Measurements from ENCODE around the gene LPIN2.
A peak's percentile ranks its signal among the peaks of the same experiment; 100 is the strongest.

Gene LPIN2

DNA sequence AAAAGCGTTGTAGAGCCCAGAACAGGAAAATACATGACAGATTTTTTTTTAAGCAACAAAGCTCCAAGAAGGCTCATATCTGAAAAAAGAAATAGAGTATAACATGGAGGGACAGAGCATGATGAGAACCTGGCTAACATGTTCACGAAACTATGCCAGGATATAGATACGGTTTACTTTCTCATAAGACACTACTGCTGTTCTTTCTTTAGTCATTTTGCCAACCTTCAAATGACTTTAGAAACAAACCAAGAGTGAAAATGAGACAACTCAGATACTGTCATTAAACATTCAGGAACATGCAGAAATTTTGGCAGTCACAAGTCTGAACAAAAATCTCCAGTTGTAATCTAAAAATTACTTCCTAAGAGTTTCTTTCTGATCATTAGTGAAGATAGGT, 14.3 kb downstream of the LPIN2 start:
- no peak for DNase-seq

DNA sequence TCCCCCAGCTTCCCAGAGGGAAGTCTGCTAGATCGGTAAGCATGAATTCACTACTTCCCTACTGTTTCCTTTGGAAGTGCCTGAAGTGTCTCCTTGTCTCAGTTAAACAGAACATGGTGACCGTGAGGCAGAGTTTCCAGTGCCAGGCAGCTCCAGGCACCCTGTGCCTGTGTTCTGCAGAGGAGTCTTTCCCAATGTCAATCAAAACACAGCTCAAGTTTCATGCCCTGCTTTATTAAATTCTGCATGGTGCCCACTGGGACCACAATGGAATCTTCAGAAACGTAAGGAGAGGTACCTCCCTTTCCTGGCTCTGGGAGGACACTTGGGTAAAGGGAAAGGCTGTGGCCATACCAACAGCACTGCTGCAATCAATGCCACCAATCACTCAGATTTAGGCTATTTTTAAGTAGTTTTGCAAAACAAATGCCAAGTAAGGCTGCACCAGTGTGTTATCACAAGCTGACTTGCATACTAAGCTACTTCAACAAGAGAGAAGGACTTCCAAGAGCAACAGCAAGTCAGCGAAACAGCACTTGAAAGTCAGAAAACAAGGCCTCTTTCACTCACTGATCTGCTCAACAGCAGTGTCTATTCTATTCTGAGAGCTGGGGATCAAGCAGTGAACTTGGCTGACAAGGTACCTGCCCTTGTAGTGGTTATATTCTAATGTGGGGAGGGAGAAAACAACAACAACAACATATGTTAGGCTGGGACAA, 14.9 kb downstream of the LPIN2 start:
- DNase-seq, result no peak

DNA sequence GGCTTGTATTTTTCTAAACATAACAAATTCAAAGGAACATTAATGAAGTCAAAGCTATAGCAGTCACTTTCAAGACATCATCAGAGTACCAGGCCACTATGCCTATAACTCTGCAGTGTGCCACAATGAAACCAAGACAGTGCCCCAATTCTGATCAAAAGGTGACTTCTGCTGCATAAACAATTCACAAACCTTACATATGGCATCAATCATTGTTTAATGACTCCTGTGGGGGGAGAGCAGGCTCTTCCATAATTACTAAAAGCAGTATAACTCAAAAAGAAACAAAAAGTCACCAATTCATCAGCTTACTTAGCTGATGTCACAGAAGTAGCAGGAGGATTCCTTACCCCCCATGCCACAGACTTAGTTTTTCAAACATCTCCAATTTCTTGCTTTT, 15.5 kb downstream of the LPIN2 start:
- no peak for DNase-seq

DNA sequence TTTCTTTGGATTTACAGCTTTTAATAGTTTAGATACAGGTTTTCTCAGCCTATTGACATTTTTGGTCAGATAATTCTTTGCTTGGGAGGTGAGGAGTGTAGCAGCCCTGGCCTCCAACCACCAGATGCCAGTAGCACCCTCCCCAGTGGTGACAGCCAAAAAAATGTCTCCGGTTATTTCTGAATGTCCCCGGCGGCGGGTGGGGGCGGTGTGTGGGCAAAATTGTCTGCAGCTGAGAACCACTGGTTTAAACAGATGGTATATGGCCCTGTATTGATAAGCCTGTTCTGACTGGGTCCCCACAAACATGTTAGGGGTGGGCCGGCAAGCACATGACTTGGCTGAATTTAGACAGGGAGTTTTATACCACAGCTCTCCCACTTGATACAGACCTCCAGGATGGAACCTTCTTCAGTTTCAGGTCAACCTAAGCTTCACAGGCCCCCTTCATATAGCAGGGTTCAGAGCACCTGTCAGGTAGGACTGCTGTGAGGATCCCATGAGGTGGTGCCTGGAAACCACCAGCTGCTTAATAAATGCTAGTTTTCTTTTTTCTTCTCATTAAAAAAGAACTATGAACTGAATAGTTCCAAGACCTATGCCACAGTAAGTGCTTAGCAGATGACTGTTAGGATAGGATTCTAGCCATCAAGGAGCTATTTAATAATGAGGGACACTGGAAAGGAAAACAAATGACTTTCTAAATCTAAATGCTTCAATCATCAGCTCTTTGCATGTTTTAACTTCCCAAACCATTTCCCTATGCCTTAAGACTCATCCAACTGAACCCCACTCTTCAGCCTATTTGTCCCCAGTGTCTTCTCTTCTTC, 18.1 kb downstream of the LPIN2 start:
- no peak for DNase-seq

DNA sequence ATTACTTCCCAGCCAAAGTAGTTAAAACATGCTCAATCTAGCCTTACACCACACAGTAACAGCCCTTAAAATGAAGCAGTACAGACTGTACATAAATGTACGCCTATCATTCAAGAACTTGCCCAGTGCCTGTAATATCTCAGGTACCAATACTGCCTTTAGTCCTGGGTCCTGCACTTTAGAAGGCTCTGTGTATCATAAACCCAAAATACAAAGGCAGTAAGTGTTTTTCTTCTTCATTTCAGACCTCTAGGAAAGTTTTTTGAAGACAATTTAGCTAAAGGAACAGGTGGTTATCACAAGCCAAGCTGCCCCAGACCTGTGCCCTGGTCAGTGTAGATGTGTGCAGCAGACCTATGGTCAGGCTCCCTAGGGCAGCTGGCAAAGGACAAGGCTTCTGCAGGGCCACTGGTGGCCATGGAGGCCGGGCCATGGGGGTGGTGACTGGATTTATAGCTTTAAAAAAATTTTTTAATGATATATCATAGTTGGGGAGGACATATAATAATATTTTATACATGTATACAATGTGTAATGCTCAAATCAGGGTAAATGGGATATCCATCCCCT, 18.8 kb downstream of the LPIN2 start:
- DNase-seq, result no peak

DNA sequence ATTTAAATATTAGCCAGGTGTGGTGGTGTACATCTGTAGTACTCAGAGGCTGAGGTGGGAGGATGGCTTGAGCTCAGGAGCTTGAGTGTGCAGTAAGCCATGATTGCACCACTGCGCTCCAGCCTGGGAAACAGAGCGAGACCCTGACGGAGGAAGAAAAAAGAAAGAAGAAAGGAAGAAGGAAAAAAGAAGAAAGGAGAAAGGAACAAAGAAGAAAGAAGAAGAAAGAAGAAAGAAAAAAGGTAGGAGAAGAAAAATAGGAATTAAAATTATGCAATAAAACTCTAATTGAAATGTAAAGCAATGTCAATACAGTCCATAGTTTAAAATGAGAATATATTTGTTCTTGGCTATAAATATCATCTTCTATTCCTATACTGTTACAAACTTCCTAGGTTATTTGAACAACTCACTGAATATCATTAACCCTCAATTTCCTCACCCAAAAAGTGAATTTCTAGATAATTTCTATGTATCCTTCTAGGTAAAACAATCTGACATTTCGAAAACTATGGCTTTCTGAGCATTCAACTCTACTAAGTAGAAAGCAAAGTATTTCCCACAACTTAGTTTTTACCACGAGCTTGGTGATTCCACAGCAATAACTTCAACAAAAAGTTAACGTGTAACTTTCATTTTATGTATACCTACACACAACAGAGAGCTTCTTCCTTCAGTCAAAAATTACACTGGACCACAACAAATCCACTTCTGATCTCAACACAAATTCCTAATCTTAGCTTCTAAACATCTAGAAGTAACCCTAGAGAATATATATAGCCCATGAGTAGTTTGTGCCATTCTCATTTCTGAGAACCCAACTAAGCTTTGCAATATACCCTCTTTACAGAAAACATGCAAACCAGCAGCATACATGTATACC, 19.7 kb downstream of the LPIN2 start:
- DNase-seq, result no peak

DNA sequence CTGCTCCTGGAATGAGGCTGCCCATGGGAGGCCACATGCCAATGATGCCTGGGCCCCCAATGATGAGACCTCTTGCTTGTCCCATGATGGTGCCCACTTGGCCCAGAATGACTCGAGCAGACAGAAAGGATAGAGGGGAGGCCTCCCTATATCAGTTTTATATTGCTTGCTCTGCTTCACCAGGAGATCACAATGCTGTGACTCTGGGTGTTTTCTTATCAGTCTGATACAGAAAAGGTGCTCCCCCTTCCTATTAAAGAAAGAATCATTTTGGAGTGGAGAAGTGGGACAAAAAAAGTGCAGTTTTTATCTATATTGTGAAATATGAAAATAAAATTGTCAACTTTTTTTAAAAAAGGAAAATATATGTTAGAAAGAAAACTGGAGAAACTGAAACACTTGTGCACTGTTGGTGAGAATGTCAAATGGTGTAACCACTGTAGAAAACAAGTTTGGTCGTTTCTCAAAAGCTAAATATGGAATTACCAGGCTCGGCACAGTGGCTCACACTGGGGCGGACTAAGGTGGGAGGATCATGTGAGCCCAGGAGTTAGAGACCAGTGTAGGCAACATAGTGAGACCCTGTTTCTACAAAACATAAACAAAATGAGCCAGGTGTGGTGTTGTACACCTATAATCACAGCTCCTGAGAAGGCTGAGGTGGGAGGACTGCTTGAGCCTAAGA, 21.8 kb downstream of the LPIN2 start:
- no peak for DNase-seq

DNA sequence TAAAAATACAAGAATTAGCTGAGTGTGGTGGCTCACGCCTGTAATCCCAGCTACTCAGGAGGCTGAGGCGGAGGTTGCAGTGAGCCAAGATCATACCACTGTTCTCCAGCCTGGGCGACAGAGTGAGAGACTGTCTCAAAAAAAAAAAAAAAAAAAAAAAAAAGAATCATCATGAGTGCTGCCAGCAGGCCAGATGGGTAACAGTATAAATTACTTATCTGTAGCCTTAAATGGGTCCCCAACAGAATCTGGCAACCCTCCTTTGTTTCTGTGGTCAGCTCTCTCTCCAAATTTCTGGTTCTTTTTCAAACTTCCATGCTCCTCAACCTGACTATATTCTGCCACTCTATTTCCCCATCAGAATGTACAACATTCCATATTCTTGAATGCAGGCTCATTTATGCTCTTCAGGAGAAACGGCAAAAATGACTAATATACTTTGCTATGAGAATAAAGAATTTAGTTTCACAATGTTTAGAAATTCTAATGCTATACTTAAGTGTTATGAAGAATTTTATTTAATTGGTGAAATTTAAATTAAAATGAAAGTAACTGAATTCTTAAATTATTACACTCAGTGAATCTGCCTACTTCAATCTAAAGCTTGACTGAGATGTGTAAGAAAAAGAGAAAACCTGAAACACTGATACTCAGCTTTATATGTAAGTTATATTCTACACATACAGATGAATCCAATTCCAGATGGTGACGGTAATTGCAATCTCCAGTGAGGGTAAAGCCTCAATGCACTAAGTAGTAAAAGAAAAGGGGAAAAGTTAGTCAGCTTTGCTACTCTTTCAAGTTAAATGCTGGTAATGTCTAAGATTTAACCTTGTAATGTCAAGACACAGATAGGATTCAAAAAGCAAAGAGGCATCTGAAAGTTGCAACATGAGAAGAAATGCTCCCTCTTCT, 24.8 kb downstream of the LPIN2 start:
- DNase-seq, result peak; percentile 94

DNA sequence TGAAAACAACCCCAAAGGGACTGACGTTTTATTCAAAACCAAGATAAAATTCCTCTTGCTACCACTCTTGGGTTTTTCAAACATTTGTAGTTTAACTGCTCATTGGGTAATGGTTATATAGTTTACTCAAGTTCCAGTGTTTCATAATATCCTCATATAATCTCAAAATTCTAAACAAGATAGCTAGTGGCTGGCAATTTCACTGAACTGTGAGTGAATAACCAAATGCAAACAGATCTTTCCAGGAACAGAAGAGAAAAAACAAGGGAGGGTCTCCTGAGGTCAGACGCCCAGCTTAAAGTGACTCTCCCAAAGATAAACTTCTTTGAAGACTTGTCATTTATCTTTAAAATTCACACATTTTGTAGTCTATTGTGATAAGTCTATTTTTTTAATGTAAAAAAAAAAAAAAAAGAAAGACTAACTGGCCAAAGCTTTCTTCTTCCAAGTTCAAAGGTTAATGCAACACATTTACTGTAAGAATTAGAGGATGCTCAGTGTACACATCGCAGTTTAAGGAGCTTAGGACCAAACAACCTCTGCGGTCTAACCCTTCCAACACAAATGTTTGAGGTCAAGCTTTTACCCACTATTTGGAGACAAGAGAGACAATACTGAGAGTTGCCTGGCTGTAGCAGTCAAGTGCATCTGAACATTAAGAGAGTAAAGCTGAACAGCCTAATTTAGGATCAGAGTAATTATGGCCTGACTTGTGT, 26.6 kb downstream of the LPIN2 start:
- DNase-seq, result no peak

DNA sequence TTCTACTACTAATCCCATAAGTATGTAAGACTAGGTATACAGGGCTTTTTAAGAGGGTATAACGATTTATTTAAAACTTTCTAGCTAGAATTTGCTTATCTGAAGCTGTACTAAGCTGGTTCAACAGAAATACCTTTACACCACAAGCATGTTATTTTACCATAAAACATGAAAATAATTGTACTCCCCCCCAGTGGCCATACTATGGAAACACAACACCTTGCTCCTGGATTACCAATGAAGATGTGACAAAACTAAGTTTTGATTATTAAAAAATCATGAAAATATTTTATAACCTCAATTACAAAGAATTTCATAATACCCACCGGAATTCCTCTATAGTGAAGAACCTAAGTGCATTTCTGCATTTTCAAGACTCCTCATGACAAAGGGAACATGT, 27.3 kb downstream of the LPIN2 start:
- DNase-seq, result peak; percentile 45

DNA sequence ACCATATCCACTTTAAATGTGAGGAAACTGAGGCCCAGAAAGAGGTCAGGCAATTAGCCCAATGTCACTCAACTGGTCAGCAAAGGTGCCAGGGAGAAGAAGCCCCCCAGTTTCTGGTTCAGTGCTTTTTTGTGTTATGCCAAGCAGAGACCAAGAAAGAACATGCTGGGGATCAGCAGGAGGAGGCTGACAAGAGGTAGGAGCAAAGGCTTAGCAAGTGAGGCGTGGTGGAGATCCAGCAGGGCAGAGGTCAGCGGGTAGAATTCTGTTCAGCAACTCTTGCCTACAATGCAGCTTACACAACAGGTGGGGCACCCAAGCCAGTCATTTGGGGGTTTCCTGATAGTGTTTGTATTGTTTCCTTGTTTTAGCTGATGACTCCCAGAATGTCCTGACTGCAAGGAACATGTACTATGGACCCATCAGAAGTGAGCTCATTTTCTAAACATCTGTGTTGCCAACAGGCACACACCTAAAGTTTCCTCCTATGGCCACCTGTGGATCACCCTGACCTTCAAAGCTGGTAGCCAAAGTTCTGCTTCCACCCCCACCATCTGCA, 28.2 kb downstream of the LPIN2 start:
- DNase-seq, result no peak

DNA sequence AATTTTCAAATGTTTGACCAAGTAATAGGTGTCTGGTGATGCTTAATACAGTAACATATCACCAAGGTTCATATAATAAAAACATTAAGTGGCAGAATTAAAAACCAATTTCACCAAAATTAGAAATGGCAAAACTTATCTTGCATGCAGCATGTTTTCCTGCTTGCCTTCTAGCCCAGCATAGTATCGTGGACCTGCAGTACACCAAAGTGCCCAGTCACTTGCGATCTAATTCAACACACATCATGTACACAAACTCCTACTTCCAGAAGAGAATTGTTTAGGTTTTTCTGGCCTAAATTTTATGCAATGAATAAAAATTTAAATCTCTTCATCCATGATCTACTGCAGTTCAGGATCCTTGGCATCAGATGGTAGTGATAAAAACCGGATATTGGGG, 28.9 kb downstream of the LPIN2 start:
- DNase-seq, result no peak

DNA sequence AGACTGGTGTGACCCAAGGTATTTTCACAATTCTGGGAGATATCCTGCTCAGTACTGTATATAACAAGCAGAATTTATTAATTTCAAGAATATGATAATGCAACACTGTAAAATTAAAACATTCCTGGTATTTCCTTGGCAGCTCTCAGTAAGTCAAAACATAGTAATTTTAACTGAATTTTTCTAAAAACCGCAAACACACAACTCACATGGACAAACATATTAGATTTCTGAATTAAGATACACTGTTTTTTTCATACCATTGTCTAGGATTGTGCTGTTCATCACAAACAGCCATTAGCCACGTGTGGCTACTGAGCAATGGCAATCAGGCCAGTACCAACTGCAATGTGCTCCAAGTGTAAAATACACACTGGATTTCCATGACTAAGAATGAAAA, 29.6 kb downstream of the LPIN2 start:
- DNase-seq, result no peak

DNA sequence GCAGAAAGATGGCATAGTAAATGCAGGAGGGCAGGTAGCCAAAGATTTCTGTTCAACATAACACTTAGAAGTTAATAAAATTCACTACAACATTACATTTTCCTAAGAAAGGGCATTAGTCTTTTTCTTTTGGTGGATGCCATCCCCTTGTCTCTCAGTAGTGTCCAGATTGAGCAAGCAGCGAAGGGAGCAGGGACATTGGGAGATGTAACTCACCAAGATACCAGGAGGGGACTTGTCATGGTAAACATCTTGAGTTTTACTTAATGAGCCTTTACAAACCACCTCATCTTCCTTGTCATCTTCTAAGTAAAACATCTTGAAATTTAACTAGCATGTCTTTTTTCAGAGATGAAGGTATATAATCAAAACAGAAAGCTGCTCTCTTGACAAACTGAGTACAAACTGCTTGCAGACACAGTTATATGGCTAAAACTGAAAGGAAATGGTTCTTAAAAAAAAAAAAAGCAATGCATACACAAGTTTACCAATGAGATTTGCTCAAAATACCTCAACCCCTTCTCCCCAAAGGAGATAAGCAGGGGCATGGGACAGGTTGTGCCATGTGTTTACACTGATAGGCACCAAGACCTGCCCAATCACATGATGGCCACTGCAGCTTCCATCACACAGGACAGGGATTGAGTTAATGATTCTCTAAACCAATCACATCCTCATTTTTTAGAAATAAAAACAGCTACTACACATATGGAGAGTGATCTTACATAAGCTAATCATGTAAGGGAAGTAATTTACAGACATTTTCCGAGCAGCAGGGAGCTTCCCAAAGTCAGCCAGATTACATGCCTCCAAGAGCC, 30.3 kb downstream of the LPIN2 start:
- DNase-seq, result no peak

DNA sequence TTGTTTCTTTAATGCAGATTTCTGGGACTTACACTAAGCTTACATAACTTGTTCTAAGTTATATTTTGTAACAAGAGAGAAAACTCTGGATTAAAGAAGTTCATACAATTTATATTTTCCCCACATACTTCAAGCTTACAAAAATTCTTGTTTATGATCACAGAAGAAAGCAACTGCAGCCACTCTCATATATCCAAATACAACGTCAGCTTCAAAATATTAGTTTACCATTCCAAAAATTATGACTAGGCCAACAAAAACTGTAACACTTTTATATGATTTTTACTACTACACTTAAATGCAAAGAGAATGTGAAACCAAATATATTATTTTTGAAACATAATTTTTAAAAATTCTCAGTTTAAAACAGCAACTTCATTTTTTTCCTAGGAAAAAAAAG, 30.9 kb downstream of the LPIN2 start:
- no peak for DNase-seq

DNA sequence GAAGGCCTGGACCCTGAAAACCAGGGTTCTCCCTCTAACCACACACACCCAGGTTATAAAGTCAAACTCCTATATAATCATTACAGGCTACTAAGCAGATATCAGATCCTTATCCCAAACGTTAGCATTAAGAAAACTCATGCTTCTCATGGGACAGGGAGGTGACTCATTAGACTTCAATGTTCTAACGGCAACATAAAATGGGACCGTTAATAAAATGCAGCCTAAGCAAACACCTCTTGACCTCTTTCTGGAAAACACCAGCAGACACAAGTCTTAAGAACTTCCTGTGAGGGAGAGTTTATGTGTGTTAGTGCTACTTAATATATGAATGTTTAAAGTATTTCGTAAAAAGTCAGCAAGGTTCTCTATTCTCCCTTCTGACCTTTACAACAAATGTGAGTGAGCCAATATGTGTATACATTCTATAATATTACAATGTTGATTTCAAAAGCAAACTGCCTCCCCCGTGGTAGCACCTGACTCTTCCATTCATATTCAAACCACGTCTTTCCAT, 31.7 kb downstream of the LPIN2 start:
- DNase-seq, result peak; percentile 83

DNA sequence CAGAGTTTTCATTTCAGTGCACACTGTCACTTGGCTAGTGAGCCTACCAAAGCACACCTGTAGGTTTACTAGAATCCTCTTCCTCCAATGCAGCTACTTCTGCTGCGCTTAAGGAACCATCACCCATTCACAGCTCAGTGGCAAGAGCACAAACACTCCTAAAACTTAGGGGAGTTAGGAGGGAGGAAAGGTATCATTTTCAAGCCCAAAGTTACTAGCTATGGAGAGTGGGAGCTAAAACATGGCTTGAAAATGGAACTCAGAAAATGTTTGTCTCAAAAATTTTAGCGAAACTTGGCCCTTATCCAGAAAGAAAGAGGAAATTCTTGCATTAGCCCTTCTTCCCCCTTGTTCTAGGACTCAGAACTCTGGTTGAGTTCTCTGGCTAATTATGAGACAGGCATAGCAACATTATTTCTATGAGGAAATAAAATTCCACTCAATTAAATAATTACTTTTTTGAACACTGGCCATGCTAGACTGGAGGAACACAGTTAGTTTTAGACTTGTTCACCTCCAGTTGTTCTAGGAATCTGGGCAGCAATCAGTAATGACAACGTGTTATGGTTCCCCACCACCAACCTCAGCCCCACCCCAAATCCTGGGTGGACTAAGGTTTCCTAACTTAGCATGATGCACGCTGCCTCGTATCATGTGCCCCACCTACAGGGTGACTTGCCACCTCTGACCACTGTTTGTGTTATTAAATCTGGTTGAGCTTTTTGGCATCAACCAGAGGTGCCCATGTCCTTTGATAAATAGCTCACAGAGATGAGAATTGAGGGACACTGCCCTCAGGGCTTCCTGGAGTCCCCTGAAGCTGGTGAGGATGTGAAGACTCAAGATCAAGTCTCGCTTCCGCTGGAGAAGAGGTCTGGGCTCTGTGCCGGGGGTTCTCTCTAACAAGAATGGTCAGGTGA, 32.8 kb downstream of the LPIN2 start:
- DNase-seq, result no peak

DNA sequence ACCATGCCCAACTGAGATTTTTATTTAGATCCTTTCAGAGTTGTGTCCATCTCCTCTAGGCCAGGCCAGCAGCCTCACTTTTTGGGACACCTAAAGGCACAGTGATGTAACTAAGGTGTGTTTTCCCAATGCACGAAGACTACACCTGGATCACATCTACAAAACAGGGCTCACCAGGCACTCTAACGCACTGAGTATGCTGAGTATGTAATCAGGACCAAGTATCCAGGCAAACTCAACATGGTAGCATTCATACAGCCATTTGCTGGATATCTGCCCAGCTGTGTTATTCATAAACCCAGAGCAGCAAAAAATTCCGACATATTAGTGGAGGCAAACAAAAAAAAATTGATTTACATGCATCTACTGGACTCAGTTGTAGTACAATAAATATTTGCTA, 33.8 kb downstream of the LPIN2 start:
- peak; percentile 88 for DNase-seq

Measured in fibroblast of upper back skin (primary cell).